Type B pancreatic cell (in vitro differentiated cells): ENCODE data around the gene RAD21L1. TPM values are rescaled to one million over a fixed set of nuclear protein-coding genes. Genes with fewer than 3 reads are reported as not detected.

Experiments
- DNase-seq: peaks from one replicate; pipeline ENCODE4 v3.0.0; 2021; ENCODE audit warnings: mixed read lengths; ENCODE audit not compliant: unreplicated experiment; ENCODE audit errors: extremely low spot score
- H3K27ac Mint-ChIP-seq: 2 replicates; pipeline ENCODE4 v1.8.0; 2021; ENCODE audit warnings: mild to moderate bottlenecking, mixed read lengths
- H3K27me3 Mint-ChIP-seq: 2 replicates; pipeline ENCODE4 v1.8.0; 2021; ENCODE audit warnings: mixed read lengths
- H3K36me3 Mint-ChIP-seq: 2 replicates; pipeline ENCODE4 v1.8.0; 2021; ENCODE audit warnings: mixed read lengths
- H3K4me1 Mint-ChIP-seq: one replicate; pipeline ENCODE4 v1.8.0; 2021; ENCODE audit warnings: mixed read lengths; ENCODE audit not compliant: unreplicated experiment
- H3K4me3 Mint-ChIP-seq: 2 replicates; pipeline ENCODE4 v1.8.0; 2021; ENCODE audit warnings: mild to moderate bottlenecking, mixed read lengths
- H3K9me3 Mint-ChIP-seq: 2 replicates; pipeline ENCODE4 v1.8.0; 2021; ENCODE audit warnings: mixed read lengths
- total RNA-seq: library from RNA; stranded (reverse); gene quantifications from 2 replicates; pipeline ENCODE4 v1.2.1, GENCODE V29; 2021; ENCODE audit warnings: low replicate concordance
- TF ChIP-seq, protein P1 (sequence below): fragments of 200-600 bp; sonication (generic); conservative IDR thresholded peaks from 2 replicates; pipeline ENCODE4 v1.5.0; 2021; ENCODE audit warnings: antibody characterized with exemption, mild to moderate bottlenecking

Gene RAD21L1
- total RNA-seq, 1 donor from 2014 or later, result not detected

DNA sequence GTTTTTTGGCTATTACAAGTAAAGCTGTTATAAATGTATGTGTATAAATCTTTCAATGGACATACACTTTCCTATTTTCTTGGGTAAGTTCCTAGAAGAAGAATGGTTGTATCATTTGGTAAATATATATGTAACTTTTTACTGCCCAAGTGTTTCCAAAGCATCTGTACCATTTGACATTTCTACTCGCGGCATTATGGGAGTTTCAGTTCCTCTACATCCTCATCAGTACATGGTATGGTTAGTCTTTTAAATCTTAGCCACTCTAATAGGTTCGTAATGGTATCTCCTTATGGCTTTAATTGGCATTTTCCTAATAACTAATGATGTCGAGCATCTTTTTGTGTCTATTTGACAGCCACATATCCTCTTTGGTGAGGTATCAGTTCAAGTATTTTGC, 53.1 kb downstream of the RAD21L1 start:
- TF ChIP-seq, protein P1, sequence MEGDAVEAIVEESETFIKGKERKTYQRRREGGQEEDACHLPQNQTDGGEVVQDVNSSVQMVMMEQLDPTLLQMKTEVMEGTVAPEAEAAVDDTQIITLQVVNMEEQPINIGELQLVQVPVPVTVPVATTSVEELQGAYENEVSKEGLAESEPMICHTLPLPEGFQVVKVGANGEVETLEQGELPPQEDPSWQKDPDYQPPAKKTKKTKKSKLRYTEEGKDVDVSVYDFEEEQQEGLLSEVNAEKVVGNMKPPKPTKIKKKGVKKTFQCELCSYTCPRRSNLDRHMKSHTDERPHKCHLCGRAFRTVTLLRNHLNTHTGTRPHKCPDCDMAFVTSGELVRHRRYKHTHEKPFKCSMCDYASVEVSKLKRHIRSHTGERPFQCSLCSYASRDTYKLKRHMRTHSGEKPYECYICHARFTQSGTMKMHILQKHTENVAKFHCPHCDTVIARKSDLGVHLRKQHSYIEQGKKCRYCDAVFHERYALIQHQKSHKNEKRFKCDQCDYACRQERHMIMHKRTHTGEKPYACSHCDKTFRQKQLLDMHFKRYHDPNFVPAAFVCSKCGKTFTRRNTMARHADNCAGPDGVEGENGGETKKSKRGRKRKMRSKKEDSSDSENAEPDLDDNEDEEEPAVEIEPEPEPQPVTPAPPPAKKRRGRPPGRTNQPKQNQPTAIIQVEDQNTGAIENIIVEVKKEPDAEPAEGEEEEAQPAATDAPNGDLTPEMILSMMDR, result no peak
- no peaks in the 10 kb centered on the region for H3K27me3 Mint-ChIP-seq
- H3K4me1 Mint-ChIP-seq, result no peaks in the 10 kb centered on the region
- H3K36me3 Mint-ChIP-seq, result no peaks in the 10 kb centered on the region
- no peak overlapping the region for H3K4me3 Mint-ChIP-seq
- DNase-seq, result no peak
- H3K9me3 Mint-ChIP-seq, result no peaks in the 10 kb centered on the region
- H3K27ac Mint-ChIP-seq, result no peak overlapping the region

DNA sequence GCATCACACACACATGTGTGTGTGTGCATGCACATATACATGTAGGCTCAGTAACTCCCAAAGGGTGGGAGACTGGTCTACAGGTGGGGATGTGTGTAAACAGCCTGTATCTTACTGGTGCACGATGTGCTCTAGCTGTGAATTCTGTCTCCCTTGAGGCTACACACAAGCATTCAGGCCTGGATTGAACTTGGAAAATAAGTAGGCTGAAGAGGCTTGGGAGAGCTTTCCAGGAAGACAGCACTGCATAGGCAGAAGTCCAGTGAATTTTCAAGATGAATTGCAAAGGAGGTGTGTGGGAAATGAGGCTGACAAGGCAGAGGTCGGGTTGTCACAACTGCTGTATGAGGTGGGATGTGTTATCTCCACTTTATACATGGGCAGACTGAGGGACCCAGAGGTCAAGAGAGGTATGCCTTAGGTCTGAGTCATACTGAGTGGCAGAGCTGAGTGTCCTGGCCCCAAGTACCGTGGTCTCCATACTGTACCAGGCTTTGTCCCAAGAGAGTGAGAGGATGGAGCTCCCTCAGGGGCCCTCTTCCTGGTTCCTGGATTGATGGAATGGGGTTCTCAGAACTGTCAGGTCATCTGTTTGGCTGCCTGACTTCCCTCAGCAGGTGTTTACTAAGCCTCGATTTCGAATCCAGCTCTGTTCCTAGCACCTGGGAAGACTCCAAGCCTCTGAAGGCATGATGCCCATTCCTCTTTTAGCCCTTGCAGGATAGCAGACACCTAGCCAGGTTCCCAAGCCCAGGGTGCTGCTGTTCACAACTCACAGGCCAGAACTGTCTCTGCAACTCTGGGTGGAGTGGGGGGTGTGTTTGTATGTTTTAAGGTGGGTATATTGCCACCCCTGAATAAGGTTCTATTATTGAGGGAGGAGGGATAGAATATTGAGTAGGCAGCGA, 54.6 kb downstream of the RAD21L1 start:
- DNase-seq, result peak; percentile 34
- H3K36me3 Mint-ChIP-seq, result no peaks in the 10 kb centered on the region
- no peaks in the 10 kb centered on the region for H3K9me3 Mint-ChIP-seq
- H3K27me3 Mint-ChIP-seq, result peaks cover 3% of the 10 kb centered on the region
- H3K4me3 Mint-ChIP-seq, result no peak overlapping the region
- no peaks in the 10 kb centered on the region for H3K4me1 Mint-ChIP-seq
- TF ChIP-seq, protein P1, result no peak
- no peak overlapping the region for H3K27ac Mint-ChIP-seq

DNA sequence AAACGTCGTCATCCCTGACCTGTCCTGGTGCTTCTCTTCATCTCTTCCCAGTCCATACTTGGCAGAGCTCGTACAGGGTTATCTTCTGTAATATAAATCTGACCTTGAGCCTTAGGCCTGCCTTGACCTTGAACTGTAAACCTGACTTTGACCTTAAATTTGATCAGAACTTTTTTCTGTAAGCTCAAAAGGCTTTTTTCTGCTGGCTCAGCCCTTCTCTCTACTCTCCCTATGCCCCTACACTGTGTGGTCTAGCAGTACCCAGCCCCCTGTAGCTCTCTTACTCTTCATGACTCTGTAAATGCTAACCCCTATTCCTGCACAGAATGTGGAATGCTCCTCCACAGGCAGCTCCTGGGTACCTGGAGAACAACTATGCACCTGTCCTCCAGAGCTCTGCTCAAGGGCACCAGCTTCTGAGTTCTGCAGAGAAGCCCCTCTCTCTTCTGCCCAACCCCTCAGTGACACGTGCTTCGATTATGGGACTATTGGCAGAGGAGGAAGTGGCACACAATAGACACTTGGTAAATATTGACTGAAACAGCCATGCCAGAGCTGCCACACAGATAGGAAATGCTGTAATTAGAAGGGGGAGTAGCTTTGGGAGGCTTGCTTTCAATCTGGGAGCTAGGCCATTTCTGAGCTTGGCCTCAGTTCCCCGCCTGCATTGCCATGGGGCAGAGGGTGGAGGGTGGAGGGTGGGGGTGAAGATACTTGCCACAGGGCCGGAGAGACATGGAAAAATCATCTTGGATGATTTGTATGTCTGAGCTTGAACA, 55.6 kb downstream of the RAD21L1 start:
- no peaks in the 10 kb centered on the region for H3K36me3 Mint-ChIP-seq
- no peaks in the 10 kb centered on the region for H3K9me3 Mint-ChIP-seq
- DNase-seq, result peak; percentile 60
- no peak overlapping the region for H3K4me3 Mint-ChIP-seq
- H3K27ac Mint-ChIP-seq, result no peak overlapping the region
- H3K4me1 Mint-ChIP-seq, result no peaks in the 10 kb centered on the region
- H3K27me3 Mint-ChIP-seq, result peaks cover 3% of the 10 kb centered on the region
- TF ChIP-seq, protein P1, result no peak

DNA sequence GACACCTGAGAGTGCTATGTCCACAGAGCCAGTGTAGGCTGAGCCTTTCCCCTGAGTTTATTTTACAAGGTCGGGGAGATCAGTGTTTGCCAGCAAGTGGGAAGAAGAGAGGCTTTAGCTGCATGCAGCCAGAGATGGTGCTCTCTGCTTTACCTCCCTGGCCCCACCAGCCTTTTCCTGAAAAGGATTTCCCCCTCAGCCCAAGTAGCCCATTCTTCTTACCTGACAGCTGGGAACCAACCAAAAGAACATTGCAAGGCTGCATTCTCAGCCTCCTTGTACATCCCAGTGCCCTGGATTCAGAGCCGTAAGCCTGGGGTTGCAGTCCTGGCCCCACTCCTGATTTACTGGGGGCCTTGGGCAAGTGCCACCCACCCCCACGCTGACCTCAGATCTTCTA, 57.1 kb downstream of the RAD21L1 start:
- H3K27me3 Mint-ChIP-seq, result peaks cover 3% of the 10 kb centered on the region
- no peak overlapping the region for H3K4me3 Mint-ChIP-seq
- TF ChIP-seq, protein P1, result no peak
- no peak overlapping the region for H3K27ac Mint-ChIP-seq
- H3K4me1 Mint-ChIP-seq, result no peaks in the 10 kb centered on the region
- H3K36me3 Mint-ChIP-seq, result no peaks in the 10 kb centered on the region
- no peaks in the 10 kb centered on the region for H3K9me3 Mint-ChIP-seq
- peak; percentile 43 for DNase-seq

DNA sequence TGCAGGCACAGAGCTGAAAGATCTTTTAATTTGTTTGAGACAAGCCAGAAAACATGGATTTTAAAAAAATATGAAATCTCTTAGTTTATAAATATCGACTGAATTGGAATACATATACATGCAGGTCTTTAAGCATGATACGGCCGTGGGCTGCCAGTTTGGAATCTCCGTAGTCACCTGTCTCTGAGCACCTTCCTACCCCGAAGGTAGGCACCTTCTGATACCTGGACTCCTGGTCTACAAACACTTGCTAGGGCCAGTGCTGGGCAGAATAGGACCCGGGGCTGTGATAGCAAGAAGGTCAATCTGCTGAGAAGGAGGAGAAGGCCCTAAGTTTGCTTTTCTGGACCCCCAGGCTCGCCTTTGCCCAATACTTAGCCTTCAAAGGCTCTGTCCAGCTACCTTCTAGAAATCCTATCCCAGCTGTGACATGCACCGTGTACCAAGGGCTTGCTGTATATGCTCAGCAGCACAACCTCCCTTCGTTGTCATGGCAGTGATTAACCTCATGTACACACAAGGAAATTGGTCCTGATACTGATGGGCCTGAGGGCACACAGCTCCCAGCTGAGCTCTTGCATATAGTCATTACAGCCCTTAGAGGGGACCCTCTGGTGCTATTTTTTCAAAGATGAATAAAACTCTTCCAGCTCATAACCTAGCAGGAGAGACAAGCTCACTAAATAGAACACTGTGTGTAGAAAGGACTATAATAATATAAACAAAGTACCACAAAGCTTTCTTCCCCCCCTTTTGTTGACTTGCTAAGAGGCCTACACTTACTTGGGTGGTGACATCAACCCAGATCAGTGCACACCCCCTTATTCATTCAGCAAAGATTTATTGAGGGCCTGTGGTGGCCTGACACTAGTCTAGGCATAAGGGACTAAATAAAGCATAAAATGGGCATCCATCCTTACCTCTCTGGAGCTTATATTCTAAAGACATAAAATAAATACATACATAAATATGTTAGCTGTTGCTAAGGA, 58.0 kb downstream of the RAD21L1 start:
- Mint-ChIP-seq H3K27me3 (peaks cover 3% of the 10 kb centered on the region), H3K9me3 (no peaks in the 10 kb centered on the region), H3K36me3 (no peaks in the 10 kb centered on the region), H3K4me3 (no peak overlapping the region), H3K4me1 (no peaks in the 10 kb centered on the region), H3K27ac (no peak overlapping the region)
- TF ChIP-seq, protein P1, result no peak
- DNase-seq, result no peak
